GM15510 (cell line): ENCODE results near the gene CLIP1.

Experiments
- POLR2A ChIP-seq: IDR thresholded peaks from 3 replicates; pipeline ENCODE4 v1.6.1; 2011; ENCODE audit warnings: borderline replicate concordance; ENCODE audit not compliant: insufficient read length; ENCODE audit errors: extremely low read depth

The CLIP1 gene

DNA sequence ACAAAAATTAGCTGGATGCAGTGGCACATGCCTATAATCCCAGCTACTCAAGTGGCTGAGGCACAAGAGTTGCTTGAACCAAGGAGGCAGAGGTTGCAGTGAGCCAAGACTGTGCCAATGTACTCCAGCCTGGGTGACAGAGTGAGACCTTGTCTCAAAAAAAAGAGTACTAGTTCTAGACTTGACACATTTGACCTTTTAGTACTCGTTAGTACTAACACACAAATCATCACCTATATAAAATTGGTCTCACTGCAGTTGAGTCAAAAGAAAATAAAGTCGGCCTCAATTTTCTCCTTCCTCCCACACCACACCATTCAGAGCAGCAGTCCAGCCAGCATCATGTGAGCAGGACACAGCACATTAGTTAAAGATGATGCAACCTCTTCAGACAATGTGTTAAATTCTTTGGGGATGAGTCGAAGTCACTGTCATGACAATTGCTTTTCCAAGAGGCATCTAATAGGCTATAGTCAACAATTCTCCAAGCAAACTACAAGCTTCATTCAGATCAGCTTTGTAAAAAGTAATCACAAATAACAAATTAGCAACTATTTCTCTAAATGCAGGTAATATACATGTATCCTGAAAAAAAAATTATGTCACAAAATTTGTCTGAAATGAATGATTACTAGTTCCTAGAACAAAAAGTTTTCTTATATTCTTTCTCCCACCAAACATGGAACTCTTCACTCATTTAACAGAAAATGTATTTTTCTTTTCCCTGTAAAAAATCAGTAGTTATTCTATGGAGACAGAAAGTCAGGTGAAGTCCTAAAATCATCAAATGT lies 55.6 kb downstream of the CLIP1 start:
- no peak for TF ChIP-seq POLR2A

DNA sequence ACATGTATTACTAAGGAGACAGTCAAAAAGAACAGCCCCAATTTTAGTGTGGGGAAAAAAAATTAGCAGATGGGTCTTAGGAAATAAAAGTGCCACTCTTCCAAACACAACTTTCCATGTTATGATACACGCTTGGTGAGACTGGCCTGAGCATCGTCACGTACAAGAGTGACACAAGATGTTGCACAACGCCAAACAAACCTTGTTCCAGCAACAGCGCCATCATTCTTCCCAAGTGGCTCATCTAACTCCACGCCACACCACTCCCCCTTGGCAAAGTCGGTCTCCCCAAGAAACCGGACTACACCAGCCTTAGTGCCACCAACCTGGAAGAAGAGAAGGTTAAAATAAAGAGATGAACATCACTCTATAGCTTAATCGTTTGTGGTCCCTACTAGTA lies 58.7 kb downstream of the CLIP1 start:
- no peak for TF ChIP-seq POLR2A

DNA sequence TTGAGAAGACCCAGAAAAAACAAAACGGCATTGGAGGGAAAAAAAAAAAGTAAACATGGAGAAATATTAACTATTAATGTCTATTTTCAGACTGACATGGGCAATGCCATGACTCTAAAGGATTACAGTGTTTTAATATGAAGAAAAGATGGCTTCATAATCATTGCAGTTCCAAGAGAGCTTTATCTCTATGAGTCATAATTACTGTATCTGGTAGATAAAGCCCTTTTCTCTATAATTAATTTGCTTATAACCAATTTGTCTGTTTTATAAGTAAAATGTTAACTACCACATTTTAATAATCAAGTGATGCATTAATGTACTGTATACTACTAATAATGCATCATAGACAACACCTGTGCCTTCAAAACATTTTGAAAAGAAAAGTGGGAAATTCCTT lies 59.7 kb downstream of the CLIP1 start:
- no peak for TF ChIP-seq POLR2A

DNA sequence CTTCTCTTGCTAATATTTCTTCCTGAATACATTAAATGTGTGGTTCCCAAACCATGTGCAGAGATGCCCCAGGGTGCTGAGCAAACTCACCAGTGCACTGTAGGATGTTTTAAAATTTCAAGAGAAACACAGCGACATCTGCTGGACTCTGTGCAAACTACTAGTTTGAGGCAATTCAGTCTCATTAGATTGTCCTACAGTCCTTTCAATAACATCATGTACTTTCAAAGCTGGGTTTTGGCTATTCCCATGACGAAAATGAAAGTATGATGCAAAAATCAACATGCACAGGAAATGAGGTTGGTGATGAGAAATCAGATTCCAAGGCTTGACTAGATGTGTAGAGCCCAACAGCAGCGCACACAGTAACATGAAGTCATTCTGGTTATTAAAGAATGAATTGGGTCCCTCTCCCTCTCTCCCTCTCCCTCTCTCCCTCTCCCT lies 66.3 kb downstream of the CLIP1 start:
- no peak for TF ChIP-seq POLR2A

DNA sequence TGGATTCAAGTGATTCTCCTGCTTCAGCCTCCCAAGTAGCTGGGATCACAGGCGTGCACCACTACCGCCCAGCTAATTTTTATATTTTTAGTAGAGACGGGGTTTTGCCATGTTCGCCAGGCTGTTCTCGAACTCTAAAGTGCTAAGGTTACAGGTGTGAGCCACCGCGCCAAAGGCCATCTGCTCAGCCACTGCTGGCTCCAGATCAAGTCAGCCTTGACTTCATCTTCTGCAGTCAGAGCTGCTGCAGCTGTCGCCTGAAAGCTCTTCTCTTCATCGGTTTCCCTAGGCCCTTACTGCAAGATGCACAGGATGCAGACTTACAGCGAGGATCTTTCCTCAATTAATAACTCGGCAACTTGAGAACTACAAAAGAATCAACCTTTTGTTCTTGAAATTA lies 66.8 kb downstream of the CLIP1 start:
- no peak for TF ChIP-seq POLR2A

DNA sequence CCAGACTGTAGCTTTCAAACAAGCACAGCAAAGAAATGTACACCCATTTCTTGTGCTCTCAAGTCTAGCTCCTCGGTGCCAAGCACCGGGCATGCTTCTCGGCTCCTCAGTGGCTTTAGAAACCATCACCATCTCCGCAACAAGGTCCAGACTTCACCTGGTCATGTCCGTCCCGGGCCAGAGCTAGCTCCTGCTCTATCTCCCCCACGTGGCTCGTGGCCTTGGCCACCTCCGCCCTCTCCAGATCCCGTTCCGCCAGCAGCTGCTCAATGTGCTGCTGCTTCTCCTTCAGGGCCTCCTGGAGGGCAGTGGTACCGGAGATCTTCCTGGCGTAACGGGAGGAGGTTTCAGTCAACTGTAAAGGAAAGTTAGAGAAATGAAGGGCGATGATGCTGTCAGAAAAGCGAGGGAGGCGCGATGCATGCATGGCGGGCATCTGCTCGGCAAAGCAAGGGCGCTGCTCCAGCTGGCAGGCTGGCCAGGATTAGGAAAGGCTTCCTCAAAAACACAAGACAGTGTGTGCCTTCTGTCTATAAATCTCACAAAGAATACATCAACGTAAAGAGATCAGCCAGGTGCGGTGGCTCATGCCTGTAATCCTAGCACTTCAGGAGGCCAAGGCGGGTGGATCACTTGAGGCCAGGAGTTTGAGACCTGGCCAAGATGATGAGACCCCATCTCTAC lies 67.4 kb downstream of the CLIP1 start:
- TF ChIP-seq POLR2A: no peak

DNA sequence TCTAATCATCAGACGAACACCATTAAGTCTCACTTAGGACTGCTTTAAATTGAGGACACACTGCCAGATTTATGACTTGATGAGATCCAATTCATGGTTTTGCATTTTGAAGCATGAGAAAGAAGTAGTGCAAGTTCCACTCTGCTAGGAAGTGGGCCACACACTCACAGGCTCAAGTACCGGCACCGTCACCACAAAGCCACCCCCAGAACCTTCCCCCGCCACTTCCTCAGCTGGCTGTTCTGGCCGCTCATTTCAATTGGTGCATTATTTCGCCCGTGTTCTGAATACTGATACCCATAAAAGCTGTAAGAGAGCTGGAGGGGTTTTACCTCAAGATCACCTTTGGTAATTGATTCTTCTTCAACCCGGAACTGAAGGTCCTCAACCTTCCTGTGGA lies 70.1 kb downstream of the CLIP1 start:
- no peak for TF ChIP-seq POLR2A

DNA sequence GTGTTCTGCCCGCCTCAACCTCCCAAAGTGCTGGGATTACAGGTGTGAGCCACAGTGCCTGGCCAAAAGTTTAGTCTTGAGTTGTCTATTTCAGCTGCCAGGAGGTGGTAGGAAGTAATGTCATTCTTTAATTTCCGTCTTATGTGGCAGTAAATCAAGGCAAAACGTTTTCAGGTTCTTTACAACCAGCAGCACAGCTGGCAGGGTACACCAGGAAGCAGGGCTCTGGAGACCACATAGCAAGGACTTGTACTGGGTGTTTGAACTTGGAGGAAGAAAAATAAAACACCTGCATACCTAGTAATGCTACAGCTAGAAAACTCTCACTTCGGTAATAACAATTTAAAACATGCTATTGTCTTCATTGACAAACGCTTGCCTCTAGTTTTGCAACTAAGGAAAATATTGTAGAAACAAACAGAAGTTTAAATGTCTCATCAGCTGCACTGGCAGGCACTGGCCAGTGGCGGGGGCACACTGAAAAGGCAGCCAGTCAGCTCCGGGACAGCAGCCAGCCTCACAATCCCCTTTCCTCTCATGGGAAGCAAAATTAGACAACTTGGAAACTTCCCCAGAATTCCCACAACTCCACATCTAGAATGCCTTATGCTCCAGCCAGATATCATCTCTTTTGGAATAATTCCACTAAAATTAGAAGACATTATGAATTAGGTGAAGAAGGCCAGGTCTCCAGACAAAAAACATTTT lies 72.2 kb downstream of the CLIP1 start:
- TF ChIP-seq POLR2A: no peak

DNA sequence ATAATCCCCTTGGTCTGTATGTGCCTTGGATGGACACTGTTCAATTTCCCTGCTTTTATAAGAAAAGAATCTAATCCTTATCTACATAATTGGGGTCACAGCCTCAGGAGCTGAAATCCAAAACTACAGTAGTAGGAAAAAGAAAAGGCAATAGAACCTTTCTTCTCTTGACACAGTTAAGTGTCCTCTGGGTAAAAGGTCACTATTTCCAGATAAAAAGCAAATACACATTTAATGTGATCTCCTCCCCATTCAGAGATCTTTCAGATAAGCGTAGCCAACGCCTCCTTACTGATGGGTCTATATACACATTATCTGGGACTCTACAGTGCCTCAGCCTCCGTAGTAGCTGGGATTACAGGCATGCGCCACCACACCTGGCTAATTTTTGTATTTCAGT lies 73.4 kb downstream of the CLIP1 start:
- TF ChIP-seq POLR2A: no peak

DNA sequence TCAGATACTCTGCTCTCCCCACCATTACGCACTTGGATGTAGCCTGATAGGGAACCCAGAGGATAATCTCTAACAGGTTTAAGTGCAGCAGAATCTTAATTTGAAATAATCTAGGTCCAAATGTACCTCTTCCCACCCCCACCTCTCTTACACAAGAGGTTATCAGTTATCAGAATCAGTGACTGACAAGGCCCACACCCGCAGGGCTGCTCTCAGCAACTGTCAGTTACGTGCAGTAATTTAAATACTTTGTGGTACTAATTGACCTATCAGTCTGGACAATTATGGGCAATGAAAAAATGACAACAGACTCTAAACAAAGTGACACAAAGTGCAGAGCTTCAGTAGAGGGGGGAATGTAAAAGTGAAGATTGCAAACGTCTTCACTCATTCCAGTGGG lies 74.0 kb downstream of the CLIP1 start:
- no peak for TF ChIP-seq POLR2A

DNA sequence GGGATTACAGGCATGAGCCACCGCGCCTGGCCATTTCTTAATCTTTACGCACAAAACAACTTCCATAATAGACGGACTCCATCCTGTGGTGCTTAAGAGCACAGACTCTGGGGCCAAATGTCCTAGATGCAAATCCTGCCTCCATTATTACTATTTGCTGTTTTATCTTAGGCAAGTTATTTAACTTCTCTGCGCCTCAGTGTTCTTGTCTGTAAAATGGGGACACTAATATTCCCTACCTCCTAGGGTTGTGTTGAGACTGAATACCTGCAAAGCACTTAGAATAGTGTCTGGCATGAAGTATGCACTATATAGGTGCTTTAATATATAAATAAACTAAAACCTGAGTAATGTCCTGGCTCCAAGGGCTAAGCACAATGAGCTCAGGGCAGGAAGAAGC lies 76.4 kb downstream of the CLIP1 start:
- no peak for TF ChIP-seq POLR2A

DNA sequence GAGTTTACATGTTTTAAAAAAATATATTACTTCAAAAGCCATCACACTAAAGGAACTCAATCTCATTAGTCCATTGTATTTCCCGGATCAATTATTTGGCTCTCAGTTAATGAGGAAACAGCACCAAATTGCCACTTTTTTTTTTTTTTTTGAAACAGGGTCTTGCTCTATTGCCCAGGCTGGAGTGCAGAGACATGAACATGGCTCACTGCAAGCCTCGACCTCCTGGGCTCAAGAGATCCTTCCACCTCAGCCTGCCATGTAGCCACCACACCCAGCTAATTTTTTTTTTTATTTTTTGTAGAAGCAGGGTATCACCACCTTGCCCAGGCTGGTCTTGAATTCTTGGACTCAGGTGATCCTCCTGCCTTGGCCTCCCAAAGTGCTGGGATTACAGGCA lies 77.4 kb downstream of the CLIP1 start:
- TF ChIP-seq POLR2A: no peak

DNA sequence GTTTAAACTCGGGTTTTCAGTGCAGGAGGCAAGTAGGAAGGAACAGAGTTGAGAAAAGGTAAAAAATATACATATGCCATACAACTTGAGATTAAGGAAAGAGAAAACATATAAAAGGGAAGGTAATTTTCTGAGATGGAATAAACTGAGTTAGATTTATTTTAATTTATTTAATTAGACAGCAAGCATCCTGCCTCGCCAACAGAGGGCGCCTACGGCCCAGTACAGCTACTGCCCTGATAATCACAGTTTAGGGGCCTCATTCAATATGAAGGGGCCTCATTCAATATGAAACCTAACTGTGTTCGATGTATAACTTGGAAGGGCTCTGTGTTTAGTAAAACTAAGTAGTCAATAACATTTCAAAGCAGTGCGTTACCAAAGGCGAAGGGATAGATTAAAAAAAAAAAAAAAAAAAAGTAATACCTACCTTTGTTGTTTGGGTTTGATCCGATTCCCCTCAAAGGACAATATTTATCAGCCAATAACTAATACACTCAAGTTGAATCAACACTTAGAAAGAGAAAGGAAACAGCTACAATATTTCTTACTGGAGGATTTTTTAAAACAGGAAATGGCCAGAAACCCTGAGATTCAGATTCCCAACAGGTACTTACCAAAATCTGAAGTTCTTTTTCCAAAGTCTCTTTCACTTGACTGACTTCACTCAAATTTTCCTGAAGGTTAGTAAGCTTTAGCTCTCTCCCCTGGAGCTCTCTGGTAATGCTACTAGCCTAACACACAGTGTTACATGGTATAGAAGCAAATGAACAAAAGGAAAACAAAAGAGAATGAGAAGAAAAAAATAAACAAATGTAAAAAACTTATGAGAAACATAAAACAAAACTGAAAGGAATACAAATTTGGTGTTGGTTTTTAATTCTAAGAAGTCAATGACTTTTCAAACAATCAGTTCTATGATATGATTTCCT lies 86.2 kb downstream of the CLIP1 start:
- no peak for TF ChIP-seq POLR2A
